Activated T-helper 9 cell treated with anti-CD3 and anti-CD28 coated beads, Interleukin-2, amount 50 U/mL, for 16 hours (primary cell): ENCODE measurements around the gene NPC1.

Source experiments
- DNase-seq: peaks from one replicate; pipeline ENCODE4 v3.0.0-alpha.2; 2020; ENCODE audit warnings: low read depth

Gene NPC1

GRCh38 chr18:23548275-23548674 is 38.0 kb downstream of the NPC1 start:
- no peak for DNase-seq

- DNase-seq, result no peak
Observed at GRCh38 chr18:23547846-23548245, 38.5 kb downstream of the NPC1 start.

DNA sequence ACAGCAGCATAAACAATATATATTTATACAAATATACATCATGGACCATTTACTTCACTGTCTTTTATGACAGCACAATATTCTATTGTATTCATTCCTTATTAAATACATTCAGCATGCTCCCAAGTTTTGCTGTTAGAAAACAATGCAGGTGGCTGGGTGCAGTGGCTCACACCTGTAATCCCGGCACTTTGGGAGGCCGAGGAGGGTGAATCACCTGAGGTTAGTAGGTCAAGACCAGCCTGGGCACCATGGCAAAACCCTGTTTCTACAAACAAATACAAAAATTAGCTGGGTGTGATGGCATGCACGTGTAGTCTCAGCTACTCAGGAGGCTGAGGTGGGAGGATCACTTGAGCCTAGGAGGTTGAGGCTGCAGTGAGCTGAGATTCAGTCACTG is 39.0 kb downstream of the NPC1 start:
- no peak for DNase-seq

- no peak for DNase-seq
Observed at GRCh38 chr18:23545247-23545789, 41.0 kb downstream of the NPC1 start.

DNA sequence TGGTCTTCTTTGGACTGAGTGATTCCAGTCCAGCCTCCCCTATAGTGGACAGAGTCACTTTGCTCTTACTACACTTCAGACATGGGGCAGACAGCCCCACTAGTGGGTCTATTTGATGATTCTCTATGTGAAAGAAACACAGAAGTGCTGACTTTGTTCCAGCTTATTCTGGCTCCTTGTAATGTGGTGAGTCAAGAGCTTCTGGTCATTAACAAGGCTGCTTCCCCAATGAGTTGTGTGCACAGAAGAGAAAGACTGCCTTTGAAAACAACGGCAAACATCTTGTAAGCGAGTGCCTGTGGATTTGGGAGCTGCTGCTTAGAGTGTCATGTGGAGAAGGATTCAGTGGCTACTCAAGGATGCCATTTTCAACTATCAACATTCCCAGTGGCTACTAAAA is 43.8 kb downstream of the NPC1 start:
- no peak for DNase-seq

- DNase-seq, result no peak
Observed at GRCh38 chr18:23541349-23542093, 44.8 kb downstream of the NPC1 start.

GRCh38 chr18:23540867-23541266 is 45.4 kb downstream of the NPC1 start:
- no peak for DNase-seq

DNA sequence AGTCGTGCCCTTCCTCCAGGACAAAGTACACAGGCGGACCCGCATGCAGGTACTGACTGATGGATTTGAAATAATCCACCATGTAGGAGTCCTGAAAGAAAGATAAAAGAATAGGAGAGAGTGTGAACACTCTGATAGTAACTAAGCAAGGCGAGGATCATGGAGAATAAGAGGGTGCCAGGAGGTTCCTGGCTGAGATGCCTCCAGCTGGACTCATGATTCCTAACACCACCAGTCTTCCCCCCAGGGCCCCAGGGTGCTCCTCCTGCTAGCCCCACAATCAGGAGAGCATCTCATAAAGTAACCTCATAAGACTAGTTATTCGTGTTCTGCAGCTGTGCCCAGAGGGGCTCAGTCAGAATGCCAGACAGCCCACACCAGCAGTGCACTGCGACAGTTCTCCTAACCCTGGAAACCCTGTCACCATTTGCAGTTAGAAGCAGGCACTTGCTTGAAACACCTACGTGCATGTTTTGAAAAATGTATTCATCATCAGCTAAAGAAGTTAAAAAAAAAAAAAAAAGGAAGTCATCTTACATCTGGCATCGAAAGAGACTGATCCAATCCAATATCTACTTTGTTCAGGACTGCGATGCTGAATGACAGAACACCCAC is 46.3 kb downstream of the NPC1 start:
- DNase-seq, result no peak

- no peak for DNase-seq
Observed at GRCh38 chr18:23539296-23539695, 47.0 kb downstream of the NPC1 start.

- no peak for DNase-seq
Observed at GRCh38 chr18:23538870-23539269, 47.4 kb downstream of the NPC1 start.

DNA sequence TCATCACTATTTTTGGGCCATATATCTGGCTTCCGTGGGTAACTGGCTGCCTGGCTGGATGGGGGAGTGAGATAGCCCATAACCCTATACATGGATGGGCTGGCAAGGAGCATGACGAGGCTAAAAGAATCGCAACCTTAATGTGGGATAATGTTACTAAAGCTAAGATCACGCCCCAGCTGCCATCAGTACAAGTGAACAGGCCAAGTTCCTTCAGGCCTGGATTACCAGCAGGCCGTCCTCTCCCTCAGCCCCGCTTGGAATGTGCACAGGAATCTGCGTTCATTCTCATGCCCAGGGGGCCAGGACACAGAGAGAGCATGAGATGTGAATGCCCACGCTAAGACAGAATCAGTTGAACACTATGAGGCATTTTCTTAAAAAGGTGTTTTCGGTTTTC is 48.3 kb downstream of the NPC1 start:
- DNase-seq, result no peak

DNA sequence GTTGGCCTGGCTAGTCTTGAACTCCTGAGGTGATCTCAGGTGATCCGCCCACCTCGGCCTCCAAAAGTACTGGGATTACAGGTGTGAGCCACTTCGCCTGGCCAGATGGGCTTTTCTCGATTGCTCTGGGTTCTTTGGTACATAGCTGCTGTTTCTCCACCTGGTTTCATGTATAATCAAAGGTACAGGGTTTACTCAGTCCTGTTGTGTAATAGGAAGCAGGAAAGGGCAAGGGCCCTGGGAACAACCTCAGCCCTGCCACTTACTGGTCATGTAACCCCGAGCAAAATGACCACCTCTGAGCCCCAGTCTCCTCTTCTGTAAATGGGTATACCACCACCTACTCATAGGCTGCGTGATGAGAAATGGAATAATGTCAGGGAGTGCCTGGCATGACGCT is 49.0 kb downstream of the NPC1 start:
- no peak for DNase-seq

- no peak for DNase-seq
Observed at GRCh38 chr18:23536204-23536603, 50.1 kb downstream of the NPC1 start.

DNA sequence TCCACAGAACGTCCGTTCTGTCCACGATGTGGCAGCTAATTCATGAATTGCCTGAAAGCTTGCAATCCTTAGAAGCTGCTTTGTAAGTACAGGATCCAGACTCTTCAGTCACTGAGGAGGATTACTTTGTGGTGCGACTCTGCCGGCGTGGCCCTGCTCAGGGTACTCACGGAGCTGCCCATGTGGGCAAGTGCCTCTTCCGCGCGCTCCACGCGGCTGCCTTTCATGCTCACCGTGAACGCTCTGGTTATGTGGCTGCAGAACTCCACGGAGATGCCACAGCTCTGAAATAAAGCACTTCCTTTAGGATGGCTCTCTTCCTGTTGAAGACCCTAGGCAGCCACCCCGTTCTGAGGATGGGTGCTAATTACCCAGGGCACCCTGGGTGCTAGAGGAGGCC is 52.0 kb downstream of the NPC1 start:
- no peak for DNase-seq

DNA sequence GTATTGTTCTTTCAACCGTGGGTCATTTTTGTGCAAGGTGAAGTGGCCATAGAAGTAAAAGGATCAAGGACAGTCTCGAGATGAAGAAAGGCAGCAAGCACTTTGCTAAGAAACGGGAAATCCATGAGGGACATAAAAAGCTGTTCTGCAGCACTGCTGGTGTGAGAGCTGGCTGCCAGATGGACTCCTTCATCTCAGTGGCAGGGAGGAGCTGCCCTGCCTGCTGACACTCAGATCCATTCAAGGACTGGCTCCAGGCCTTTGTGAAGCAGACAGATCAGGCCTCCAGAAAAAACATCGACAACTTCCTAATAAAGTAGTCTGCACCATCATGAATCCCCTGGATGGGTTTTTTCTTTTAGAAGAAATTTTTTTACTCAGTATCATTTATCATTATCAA is 53.5 kb downstream of the NPC1 start:
- DNase-seq, result no peak

GRCh38 chr18:23531912-23532311 is 54.4 kb downstream of the NPC1 start:
- no peak for DNase-seq

DNA sequence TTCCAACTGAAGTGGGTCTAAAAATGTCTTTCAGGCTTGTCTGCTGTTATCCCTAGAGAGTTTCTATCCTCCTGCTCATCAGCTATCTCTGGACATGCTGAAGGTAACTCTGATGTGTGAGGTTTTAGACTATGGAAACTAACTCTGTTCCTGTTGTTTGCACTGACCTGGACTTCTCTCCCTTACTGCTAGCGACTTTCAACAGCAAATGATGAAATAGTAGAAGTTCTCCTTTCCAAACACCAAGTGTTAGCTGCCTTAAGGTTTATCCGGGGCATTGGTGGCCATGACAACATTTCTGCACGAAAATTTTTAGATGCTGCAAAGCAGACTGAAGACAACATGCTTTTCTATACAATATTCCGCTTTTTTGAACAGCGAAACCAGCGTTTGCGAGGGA is 56.1 kb downstream of the NPC1 start:
- no peak for DNase-seq

GRCh38 chr18:23529604-23530003 is 56.7 kb downstream of the NPC1 start:
- no peak for DNase-seq

DNA sequence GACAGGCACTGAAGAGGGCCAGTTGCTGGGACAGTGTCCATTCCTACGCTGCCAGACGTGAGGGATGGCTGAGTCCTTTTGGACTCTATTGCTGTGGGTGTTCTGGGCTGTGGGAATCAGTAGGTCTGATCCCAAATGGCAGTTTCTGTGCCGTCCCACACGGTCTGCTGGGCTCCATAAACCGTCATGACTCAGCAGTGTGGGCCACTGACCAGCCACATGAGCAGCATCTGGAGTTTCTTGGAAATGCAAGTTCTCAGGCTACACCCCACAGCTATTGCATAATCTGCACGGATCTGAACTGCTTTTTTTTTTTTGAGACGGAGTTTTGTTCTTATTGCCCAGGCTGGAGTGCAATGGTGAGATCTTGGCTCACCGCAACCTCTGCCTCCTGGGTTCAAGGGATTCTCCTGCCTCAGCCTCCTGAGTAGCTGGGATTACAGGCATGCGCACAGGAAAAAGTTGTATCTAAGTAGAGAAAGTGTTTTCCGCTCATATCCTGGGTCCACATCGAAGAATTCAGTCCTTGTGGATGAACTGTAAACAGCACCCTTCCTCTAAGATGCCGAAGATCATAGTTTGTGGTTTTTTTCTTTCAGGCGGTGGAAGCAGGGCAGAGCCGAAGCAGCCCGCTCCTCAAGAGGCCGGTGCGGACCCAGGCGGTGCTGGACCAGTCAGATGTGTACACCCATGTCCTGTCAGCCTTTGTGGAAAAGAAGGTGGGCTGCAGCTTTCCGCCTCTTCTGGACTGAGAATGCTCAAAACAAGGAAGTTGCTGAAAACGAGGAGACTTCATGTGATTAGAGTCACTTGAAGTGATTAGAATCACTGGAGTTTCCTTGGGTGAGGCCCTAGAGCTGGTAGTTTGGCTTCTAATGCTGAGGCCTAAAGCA is 57.5 kb downstream of the NPC1 start:
- DNase-seq, result no peak

DNA sequence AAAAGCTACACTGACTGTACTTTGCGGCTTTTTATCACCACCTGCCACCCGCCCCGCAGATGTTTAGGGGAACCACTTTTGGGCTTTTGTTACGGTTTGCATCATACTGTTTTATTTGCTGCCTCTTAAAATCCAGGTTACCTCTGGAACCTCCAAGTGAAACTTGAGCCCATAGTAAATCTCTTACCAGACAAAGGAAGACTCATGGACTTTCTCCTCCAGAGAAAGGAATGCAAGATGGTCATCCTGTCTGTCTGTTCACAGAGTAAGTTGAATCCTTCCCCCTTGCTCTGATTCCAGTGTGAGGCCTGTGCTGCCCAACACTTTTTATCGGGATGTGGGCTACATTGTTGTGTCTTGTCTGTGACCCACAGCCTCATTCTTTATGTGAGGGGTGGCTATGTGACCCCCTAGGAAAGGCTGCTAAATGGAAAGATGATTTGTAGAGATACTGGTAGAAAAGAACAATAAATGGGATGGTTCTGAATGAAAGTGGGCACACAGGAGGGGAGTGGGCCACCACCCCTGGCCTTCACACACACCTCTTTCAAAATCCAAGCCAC is 59.7 kb downstream of the NPC1 start:
- DNase-seq, result no peak

- no peak for DNase-seq
Observed at GRCh38 chr18:23524213-23524707, 62.0 kb downstream of the NPC1 start.
